Measurements from ENCODE around the gene RXRG.
A peak's percentile ranks its signal among the peaks of the same experiment; 100 is the strongest.

DNA sequence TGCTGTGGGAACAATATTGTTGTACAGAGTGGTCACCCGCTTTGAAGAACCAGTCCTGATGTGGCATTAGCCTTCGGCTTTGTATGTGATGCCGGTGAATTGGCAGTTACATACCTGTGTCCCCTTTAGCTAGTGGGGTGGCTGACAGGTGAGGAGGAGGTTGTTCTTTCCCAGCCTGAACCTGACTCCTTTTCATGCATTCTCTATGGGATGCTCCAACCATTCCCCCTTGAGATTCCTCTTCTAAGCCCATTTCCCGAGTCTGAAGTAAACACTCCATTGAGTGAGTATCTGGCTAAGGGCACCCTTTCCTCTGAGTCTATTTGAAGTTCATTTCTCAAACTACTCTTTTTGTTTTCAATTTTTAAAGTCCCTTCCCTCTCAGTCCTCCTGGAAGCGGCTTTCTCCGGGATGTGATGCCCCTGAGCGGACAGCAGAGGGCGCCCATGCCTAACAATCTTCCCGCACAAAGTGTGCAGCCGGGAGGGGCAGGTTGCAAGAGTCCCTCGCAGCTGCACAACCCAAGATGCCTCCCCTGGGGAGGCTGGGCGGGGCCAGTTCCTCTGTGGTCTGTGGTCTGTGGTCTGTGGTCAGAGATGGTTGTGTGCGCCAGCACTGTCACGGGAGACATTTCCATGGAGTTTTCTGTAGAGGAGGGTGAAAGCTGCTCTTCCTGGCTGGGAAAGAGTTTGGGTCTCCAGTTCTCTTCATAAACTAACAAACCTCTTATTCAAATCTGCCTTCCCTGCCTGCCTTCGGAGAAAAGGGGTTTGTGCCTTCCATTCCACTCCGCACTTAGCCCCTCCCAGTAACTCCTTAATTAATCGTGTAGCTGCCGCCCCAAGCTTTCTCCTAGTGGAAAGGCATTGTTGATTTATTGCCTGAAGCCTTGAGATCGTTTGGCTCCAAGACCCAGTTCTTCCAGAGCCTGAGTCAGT lies 52.0 kb downstream of the RXRG start:
- TF ChIP-seq CTCF (IDR thresholded peaks at IDR 0.05; ENCODE audit: extremely low read depth in 1 of 2, insufficient read depth in 1 of 2, low read depth in 1 of 2, low read length in 2 of 2): peak; percentile 90 to 92
- no peak for TF ChIP-seq POLR2A (IDR thresholded peaks at IDR 0.05; ENCODE audit: low read depth, low read length)
- no peak for TF ChIP-seq MAX (IDR thresholded peaks at IDR 0.05; ENCODE audit: insufficient read depth, insufficient read length)
- TF ChIP-seq EZH2 (IDR thresholded peaks at IDR 0.05; ENCODE audit: borderline replicate concordance, low read depth, low read length, severe bottlenecking): peak; percentile 46
- no peak for TF ChIP-seq MYC (IDR thresholded peaks at IDR 0.05; ENCODE audit: low read depth, low read length)
- TF ChIP-seq POLR2AphosphoS5 (IDR thresholded peaks at IDR 0.05; ENCODE audit: insufficient read depth, low read depth, low read length): no peak
- TF ChIP-seq FOS (IDR thresholded peaks at IDR 0.05; ENCODE audit: borderline replicate concordance, insufficient read depth, low read length): no peak
- no peak for TF ChIP-seq JUN (IDR thresholded peaks at IDR 0.05; ENCODE audit: borderline replicate concordance, insufficient read depth, insufficient read length, low read depth)
- no peak for TF ChIP-seq GATA2 (IDR thresholded peaks at IDR 0.05; ENCODE audit: insufficient read depth, insufficient read length, low read depth, low read length)

All from endothelial cell of umbilical vein (primary cell).